Activated CD4-positive, alpha-beta memory T cell treated with anti-CD3 and anti-CD28 coated beads, Interleukin-2, amount 10 ng/mL, durations not matched to agents 7 days and 5 days (primary cell): ENCODE measurements around the gene TSPYL1. TPM values are rescaled to one million over a fixed set of nuclear protein-coding genes. Genes with fewer than 3 reads are reported as not detected.

Experiments used
- CTCF ChIA-PET: fragments of 350-600 bp; sonication (Branson Sonifier 250); formaldehyde crosslinking; loops from one replicate; lab custom pipeline; 2021; ENCODE audit warnings: antibody characterized with exemption, inconsistent platforms; lab: Charles Lee
- POLR2A ChIA-PET: fragments of 350-600 bp; sonication (Branson Sonifier 250); formaldehyde crosslinking; loops from one replicate; lab custom pipeline; 2021; ENCODE audit warnings: antibody characterized with exemption; lab: Charles Lee
- DNase-seq: peaks from one replicate; pipeline ENCODE4 v3.0.0-alpha.2; 2020
- H3K27ac Mint-ChIP-seq: one replicate; pipeline ENCODE4 v1.8.0; 2021; ENCODE audit warnings: mild to moderate bottlenecking, mixed read lengths
- H3K27me3 Mint-ChIP-seq: one replicate; pipeline ENCODE4 v1.8.0; 2021; ENCODE audit warnings: mixed read lengths
- H3K36me3 Mint-ChIP-seq: one replicate; pipeline ENCODE4 v1.8.0; 2021; ENCODE audit warnings: low read depth, mixed read lengths
- H3K4me1 Mint-ChIP-seq: one replicate; pipeline ENCODE4 v1.8.0; 2021; ENCODE audit warnings: mixed read lengths
- H3K4me3 Mint-ChIP-seq: one replicate; pipeline ENCODE4 v1.8.0; 2021; ENCODE audit warnings: mild to moderate bottlenecking, mixed read lengths
- H3K9me3 Mint-ChIP-seq: one replicate; pipeline ENCODE4 v1.8.0; 2021; ENCODE audit warnings: mixed read lengths
- total RNA-seq, 2 experiments: library from RNA; stranded (reverse); gene quantifications; one replicate each; pipeline ENCODE4 v1.2.3, GENCODE V29; 2021

Gene TSPYL1
- total RNA-seq, 2 experiments from 2014 or later: 47.6 to 48.4 TPM

DNA sequence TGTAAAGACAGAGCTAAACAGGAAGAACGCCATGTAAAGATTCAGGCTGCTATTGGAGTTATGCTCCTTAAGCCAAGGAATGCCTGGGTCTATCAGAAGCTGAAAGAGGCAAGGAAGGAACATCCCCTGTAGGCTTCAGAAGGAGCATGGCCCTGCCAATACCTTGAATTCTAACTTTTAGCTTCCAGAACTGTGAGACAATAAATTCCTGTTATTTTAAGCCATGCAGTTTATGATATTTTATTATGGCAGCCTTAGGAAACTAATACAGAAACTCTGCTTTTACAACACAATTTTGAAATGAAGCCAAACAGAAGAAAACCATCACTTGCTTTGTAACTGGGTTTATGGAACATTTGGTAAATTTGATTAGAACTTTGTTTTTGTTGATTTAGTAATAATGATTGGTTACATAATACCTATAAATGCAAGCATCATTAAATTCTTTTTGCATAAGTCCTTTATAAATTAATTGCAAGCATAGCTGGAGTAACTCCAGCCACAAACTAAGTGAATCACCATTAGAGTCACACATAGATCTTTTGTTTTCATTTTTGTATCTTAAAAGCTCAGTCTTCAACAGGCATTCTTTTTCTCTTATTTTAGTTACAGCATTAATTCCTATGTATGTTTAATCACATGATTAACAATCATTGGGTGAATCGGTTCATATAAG, 33.5 kb upstream of the TSPYL1 start:
- DNase-seq: no peak
- H3K27ac Mint-ChIP-seq: no peak overlapping the region
- no peak overlapping the region for H3K4me3 Mint-ChIP-seq
- no peaks in the 10 kb centered on the region for H3K9me3 Mint-ChIP-seq
- ChIA-PET CTCF (no interaction called here), POLR2A (no interaction called here)
- H3K36me3 Mint-ChIP-seq: no peaks in the 10 kb centered on the region
- H3K4me1 Mint-ChIP-seq: no peaks in the 10 kb centered on the region
- H3K27me3 Mint-ChIP-seq: no peaks in the 10 kb centered on the region

DNA sequence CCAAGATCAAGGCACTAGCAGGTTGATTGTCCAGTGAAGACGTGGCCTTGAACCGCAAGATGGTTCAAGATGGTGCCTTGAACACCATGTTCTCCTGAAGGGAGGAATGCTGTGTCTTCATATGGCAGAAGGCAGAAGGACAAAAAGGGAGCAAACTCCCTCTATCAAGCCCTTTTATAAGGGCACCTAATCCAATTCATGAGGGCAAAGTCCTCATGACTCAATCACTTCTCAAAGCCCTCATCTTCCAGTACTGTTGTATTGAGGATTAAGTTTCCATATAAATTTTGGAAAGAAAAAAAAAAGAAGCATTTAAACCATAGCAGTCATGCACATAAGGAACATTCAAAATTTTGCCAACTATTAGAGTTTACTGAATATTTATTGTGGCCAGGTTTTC, 29.9 kb upstream of the TSPYL1 start:
- Mint-ChIP-seq H3K27ac (no peak overlapping the region), H3K27me3 (peaks cover 1% of the 10 kb centered on the region), H3K36me3 (no peaks in the 10 kb centered on the region), H3K4me1 (no peaks in the 10 kb centered on the region), H3K4me3 (no peak overlapping the region), H3K9me3 (no peaks in the 10 kb centered on the region)
- CTCF ChIA-PET: no interaction called here
- no peak for DNase-seq
- POLR2A ChIA-PET: no interaction called here

DNA sequence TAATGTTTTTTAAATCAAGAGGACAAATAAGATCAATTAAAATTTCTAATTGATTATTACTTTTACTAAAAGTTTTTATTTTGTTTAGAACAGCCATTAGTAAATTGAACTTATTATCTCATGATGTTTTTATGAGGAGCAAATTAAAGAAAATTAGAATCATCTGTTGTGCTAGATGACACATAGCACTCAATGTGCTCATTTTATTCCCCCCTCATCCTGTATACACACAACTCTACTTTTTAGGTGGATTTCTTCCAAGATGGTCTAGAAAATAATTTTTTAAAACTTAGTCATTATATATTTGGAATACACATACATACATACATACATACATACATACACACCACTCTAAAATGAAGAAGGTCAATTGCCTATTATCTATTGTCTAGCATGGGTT, 29.3 kb upstream of the TSPYL1 start:
- Mint-ChIP-seq H3K9me3 (no peaks in the 10 kb centered on the region), H3K4me3 (no peak overlapping the region), H3K27ac (no peak overlapping the region), H3K4me1 (no peaks in the 10 kb centered on the region), H3K27me3 (peaks cover 1% of the 10 kb centered on the region), H3K36me3 (no peaks in the 10 kb centered on the region)
- DNase-seq: no peak
- CTCF ChIA-PET: interaction anchor here (1.5 kb wide), 1 partner anchor 16 kb away, joined by 4 read pairs; no protein-coding TSS in a partner anchor
- POLR2A ChIA-PET: no interaction called here

DNA sequence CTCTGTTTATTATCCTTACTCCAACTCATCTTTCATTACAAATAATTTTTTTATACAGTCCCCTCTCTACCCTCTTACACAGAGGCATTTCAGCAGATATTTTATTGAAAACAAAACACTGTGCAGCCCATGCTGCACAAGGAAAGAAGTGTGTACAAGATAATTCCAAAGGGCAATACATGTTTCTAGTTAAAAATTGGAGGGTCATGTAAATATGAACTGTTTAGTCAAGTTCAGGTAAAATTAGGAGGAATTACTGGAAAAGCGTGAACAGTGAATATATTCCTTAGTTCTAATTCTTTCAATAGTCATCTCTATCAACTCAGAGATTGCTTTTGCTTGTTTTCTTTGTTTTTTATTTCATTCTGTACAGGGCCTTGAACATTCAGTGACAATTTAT, 27.9 kb upstream of the TSPYL1 start:
- peaks cover 1% of the 10 kb centered on the region for H3K27me3 Mint-ChIP-seq
- H3K27ac Mint-ChIP-seq: no peak overlapping the region
- H3K9me3 Mint-ChIP-seq: no peaks in the 10 kb centered on the region
- no peak overlapping the region for H3K4me3 Mint-ChIP-seq
- H3K36me3 Mint-ChIP-seq: no peaks in the 10 kb centered on the region
- no peak for DNase-seq
- H3K4me1 Mint-ChIP-seq: no peaks in the 10 kb centered on the region
- POLR2A ChIA-PET: no interaction called here
- CTCF ChIA-PET: interaction anchor here (1.5 kb wide), 1 partner anchor 15 kb away, joined by 4 read pairs; no protein-coding TSS in a partner anchor

DNA sequence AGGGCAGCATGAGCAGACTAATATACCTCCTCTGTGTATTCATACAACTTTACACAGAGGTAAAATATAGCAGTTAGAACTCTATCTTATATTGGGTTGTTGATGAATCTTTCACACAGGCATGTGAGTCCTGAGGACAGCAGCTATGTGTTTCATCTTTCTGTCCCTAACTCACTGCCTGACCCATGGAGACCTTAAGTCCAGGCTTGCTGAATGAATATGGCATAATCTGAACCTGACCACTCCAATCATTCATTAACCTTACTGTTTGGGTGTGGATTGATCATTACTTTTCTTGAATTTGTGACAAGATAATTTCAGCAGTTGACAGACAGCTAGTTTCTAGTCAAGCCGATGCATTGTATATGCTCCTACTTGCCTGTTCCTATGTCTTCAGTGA, 27.3 kb upstream of the TSPYL1 start:
- Mint-ChIP-seq H3K36me3 (no peaks in the 10 kb centered on the region), H3K4me3 (no peak overlapping the region), H3K9me3 (no peaks in the 10 kb centered on the region), H3K4me1 (no peaks in the 10 kb centered on the region), H3K27ac (no peak overlapping the region), H3K27me3 (peaks cover 1% of the 10 kb centered on the region)
- POLR2A ChIA-PET: no interaction called here
- CTCF ChIA-PET: no interaction called here
- no peak for DNase-seq

DNA sequence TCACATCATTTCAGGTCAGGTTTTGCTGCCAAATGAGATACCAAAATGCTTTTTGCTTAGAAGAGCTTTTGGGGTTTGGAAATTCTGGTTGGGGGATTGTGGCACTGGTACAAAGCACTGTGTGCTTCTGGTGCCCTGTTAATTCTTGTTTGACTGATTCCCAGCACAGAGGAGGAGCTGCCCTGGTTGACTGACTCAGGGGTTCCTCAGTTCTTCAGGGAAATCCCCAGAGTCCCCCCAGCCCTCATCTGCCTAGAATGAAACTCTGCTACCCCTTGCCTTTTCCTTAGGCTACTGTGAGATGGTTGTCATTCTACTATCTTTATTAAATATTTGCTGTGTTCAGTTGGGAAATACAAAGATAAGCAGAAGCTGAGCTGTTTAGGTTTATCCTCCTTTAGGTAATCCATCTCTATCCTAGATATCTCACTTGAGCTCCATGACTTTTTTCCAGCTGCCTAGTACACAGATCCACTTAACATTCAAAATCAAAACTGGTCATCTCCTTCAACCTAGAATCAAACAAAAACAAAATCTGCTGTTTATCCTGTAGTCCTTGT, 24.9 kb upstream of the TSPYL1 start:
- CTCF ChIA-PET: no interaction called here
- POLR2A ChIA-PET: no interaction called here
- no peaks in the 10 kb centered on the region for H3K36me3 Mint-ChIP-seq
- H3K4me3 Mint-ChIP-seq: no peak overlapping the region
- DNase-seq: no peak
- H3K27me3 Mint-ChIP-seq: peaks cover 1% of the 10 kb centered on the region
- no peak overlapping the region for H3K27ac Mint-ChIP-seq
- no peaks in the 10 kb centered on the region for H3K4me1 Mint-ChIP-seq
- H3K9me3 Mint-ChIP-seq: no peaks in the 10 kb centered on the region

DNA sequence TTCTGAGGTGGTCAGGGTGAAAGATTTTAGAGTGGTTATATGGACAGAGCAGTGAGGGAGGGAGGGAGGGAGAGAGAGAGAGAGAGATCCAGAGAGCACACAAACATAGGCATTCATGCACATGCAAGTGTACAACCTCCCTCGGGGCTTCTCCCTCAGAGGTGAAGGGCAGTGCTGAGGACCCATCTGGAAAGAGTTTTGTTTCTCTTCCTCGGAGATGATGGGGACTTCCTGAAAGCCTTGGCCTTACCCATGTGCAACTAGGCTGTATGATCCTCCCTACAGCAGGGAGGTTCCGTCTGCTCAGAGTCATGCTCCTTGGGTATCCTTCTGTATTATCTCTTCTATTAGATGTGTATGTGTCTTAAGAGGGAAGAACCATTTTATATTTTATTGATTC, 21.4 kb upstream of the TSPYL1 start:
- Mint-ChIP-seq H3K27me3 (peaks cover 1% of the 10 kb centered on the region), H3K36me3 (no peaks in the 10 kb centered on the region), H3K4me3 (no peak overlapping the region), H3K27ac (no peak overlapping the region), H3K9me3 (peaks cover 3% of the 10 kb centered on the region), H3K4me1 (no peaks in the 10 kb centered on the region)
- DNase-seq: no peak
- POLR2A ChIA-PET: no interaction called here
- CTCF ChIA-PET: no interaction called here

DNA sequence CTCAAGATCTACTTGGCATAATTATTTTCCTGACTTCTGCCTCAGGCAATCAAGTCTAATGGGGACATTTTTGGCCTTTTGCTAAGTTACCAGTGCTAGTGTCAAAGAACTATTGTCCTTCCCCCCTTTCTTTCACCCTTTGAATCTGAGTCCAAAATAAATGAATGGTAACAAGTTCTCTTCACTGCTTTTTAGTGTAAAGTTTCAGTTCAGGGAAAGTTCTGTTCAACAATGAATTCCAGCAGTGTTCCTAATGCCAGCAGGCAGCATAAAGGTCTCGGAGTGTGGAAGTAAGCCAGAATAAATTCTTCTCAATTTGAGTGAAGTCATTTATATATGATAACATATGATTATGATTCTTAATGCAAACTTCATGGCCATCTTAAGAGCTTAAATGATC, 20.8 kb upstream of the TSPYL1 start:
- POLR2A ChIA-PET: no interaction called here

DNA sequence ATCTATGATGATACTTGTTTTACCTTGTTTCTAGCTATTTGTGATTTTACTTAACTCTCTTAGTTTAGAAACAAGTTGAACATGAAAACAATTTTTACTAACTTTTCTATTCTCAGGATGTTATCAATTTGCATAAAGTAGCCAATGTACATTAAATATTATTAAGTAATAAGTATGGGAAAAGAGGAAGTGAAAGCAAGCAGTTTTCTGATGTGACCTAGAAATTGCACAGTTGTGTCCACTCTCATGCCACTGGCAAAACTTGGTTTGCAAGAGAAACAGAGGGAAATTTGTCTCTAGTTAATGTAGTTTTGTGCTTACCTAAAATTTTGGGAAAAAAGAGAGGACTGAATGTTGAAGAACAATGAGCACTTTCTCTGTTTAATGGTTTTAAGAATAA, 19.2 kb upstream of the TSPYL1 start:
- peaks cover 3% of the 10 kb centered on the region for H3K9me3 Mint-ChIP-seq

More for the DNA sequence above, 20.8 kb upstream of the TSPYL1 start:
- H3K27ac Mint-ChIP-seq: no peak overlapping the region
- no peaks in the 10 kb centered on the region for H3K4me1 Mint-ChIP-seq
- H3K36me3 Mint-ChIP-seq: no peaks in the 10 kb centered on the region
- CTCF ChIA-PET: no interaction called here
- peaks cover 1% of the 10 kb centered on the region for H3K27me3 Mint-ChIP-seq
- no peak overlapping the region for H3K4me3 Mint-ChIP-seq
- peaks cover 3% of the 10 kb centered on the region for H3K9me3 Mint-ChIP-seq
- DNase-seq: no peak

DNA sequence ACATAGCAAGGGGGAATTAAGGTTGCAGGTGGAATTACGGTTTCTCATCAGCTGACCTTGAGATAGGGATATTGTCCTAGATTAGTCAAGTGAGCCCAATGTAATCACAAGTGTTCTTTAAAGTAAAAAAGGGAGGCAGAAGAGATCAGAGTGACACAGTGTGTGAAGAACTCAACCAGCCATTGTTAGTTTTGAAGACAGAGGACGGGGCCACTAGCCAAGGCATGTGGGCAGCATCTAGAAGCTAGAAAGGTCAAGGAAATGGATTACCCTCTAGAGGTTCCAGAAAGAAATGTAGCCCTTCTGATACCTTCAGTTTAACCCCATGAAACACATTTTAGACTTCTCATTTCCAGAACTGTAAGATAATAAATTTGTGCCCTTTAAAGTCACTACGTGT, 18.5 kb upstream of the TSPYL1 start:
- Mint-ChIP-seq H3K4me3 (no peak overlapping the region), H3K27ac (no peak overlapping the region), H3K36me3 (no peaks in the 10 kb centered on the region), H3K4me1 (no peaks in the 10 kb centered on the region), H3K9me3 (peaks cover 3% of the 10 kb centered on the region), H3K27me3 (peaks cover 3% of the 10 kb centered on the region)
- no peak for DNase-seq
- CTCF ChIA-PET: interaction anchor here (1.3 kb wide), 1 partner anchor 236 kb away, joined by 4 read pairs; no protein-coding TSS in a partner anchor
- POLR2A ChIA-PET: no interaction called here

More for the DNA sequence above, 19.2 kb upstream of the TSPYL1 start:
- POLR2A ChIA-PET: no interaction called here
- peaks cover 3% of the 10 kb centered on the region for H3K27me3 Mint-ChIP-seq
- no peak overlapping the region for H3K27ac Mint-ChIP-seq
- CTCF ChIA-PET: interaction anchor here (1.3 kb wide), 1 partner anchor 235 kb away, joined by 4 read pairs; no protein-coding TSS in a partner anchor
- H3K36me3 Mint-ChIP-seq: no peaks in the 10 kb centered on the region
- no peaks in the 10 kb centered on the region for H3K4me1 Mint-ChIP-seq
- DNase-seq: no peak
- no peak overlapping the region for H3K4me3 Mint-ChIP-seq

DNA sequence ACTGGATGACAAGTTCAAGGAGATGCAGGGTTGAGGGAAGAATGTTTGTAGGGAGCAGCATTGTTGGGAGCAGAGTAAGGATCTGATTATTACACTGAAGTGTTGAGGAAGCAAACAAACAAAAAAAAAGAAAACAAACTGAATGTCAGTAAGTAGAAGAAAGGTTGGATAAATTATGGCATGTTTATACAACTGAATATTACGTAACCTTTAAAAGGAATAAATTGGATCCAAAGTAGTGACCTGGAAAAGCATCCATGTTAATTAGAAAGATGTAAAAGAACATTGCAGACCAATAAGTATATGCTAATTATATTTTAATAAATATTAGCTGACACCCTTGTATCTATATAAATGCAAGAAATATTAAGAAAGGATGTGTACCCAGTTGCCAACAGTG, 12.8 kb upstream of the TSPYL1 start:
- no peaks in the 10 kb centered on the region for H3K36me3 Mint-ChIP-seq
- H3K27me3 Mint-ChIP-seq: peaks cover 3% of the 10 kb centered on the region
- H3K27ac Mint-ChIP-seq: no peak overlapping the region
- DNase-seq: no peak
- H3K9me3 Mint-ChIP-seq: no peaks in the 10 kb centered on the region
- H3K4me1 Mint-ChIP-seq: no peaks in the 10 kb centered on the region
- CTCF ChIA-PET: interaction anchor here (1.1 to 1.8 kb wide), 5 partner anchors 16 to 270 kb away, joined by 3 to 6 read pairs (median 4); no protein-coding TSS in a partner anchor
- no peak overlapping the region for H3K4me3 Mint-ChIP-seq
- POLR2A ChIA-PET: interaction anchor here (0.9 kb wide), 1 partner anchor 9 kb away, joined by 3 read pairs; no protein-coding TSS in a partner anchor

DNA sequence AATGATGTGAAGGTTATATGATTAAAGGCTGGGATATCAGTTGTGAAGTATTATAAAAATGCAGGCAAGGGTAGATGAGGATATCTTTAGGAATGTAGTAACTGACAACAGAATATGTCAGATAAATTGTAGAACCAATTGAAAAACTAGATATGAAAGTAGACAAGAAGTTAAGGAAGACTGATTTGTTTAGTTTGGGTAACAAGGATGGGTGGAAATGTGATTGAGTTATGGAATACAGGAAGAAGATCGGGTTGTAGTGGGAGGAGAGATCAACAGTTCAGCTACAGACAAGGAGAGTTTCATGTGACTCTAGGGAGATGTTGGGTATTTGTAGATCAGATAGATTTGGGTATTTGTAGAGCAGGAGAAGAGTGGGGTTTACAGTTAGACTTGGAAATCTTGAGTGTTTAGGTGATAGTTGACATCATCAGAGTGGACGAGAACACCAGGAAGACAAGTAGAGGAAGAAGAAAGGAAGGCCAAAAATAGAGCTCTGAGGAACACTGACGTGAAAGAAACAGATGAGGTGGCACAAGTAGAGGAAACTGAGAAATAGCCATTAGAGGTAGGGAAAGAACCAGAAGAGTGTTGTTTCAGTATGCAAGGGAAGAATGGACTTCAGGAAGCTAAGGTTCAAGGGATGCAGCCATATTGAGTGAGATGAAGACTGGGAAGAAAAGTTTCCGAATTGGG, 12.1 kb upstream of the TSPYL1 start:
- Mint-ChIP-seq H3K27me3 (peaks cover 3% of the 10 kb centered on the region), H3K4me3 (no peak overlapping the region)
- POLR2A ChIA-PET: no interaction called here

DNA sequence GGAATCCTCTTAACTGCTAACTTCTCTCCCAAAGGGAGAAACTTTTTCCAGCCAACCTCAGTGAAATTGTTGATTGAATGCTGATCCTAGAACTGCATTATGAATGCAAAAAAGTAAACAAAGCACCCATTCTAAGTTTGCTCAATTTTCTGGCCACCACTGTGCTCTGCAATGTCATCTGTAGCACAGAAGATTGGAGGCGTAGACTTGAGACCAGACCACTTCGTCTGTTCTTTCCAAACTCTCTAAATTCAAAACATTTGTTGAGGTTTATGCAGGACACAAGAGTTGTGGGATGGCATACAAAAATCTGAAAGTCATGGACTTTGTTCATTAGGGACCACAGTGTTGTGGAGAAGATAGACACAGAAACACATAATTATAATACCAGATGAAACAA, 11.1 kb upstream of the TSPYL1 start:
- POLR2A ChIA-PET: no interaction called here
- no peaks in the 10 kb centered on the region for H3K36me3 Mint-ChIP-seq
- H3K9me3 Mint-ChIP-seq: no peaks in the 10 kb centered on the region
- CTCF ChIA-PET: no interaction called here
- DNase-seq: no peak
- no peak overlapping the region for H3K4me3 Mint-ChIP-seq
- no peak overlapping the region for H3K27ac Mint-ChIP-seq
- no peaks in the 10 kb centered on the region for H3K4me1 Mint-ChIP-seq
- H3K27me3 Mint-ChIP-seq: peaks cover 3% of the 10 kb centered on the region

More for the DNA sequence above, 12.1 kb upstream of the TSPYL1 start:
- DNase-seq: no peak
- H3K27ac Mint-ChIP-seq: no peak overlapping the region
- H3K9me3 Mint-ChIP-seq: no peaks in the 10 kb centered on the region
- CTCF ChIA-PET: interaction anchor here (1.5 to 1.8 kb wide), 2 partner anchors 243 to 271 kb away, joined by 5 to 6 read pairs; no protein-coding TSS in a partner anchor
- no peaks in the 10 kb centered on the region for H3K4me1 Mint-ChIP-seq
- no peaks in the 10 kb centered on the region for H3K36me3 Mint-ChIP-seq
